Astrocyte (in vitro differentiated cells and primary cell): Measurements from ENCODE around the gene OCA2.

Experiments used
- EZH2 ChIP-seq: IDR thresholded peaks from 2 replicates; pipeline ENCODE4 v1.6.1; 2012; ENCODE audit warnings: mild to moderate bottlenecking, low read length, inconsistent platforms; ENCODE audit not compliant: insufficient read depth
- TF ChIP-seq, protein P1 (sequence below): IDR thresholded peaks from 2 replicates; pipeline ENCODE4 v1.5.1; 2011; ENCODE audit warnings: low read depth, mild to moderate bottlenecking, inconsistent platforms, low read length, moderate library complexity; ENCODE audit not compliant: insufficient read depth

DNA sequence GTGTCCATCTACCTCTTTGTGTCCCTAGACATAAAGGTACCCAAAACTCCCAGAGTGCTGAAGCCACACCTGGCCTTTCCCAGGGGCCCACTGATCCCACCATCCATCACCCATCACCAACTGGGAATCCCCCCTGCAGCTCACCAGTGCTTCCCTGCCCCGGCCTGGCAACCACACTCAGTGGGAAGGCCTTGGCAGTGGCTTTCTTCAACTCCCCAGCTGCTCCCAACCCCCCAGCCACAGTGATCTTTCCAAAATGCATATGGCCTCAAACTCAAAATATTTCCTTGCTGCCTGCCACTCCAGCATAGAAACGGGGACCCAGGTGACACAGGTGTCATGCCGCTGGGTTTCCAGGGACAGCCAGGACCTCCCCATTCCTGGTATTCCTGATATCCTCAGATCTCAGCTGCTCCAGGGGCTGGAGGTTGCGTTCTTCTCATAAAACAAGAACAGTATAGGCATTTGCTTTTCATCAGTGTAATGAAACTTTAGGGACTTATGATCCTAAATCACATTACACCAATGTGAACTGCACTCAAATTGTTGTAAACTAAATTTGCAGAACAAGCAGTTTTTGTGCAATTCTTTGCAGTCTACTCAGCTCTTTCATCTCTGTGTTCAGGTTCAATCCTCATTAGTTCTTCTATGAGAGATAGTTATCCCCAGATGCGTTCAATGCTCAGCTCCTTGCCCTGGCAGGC, 1.3 kb downstream of the OCA2 start:
- no peak for TF ChIP-seq EZH2
- TF ChIP-seq, protein P1, sequence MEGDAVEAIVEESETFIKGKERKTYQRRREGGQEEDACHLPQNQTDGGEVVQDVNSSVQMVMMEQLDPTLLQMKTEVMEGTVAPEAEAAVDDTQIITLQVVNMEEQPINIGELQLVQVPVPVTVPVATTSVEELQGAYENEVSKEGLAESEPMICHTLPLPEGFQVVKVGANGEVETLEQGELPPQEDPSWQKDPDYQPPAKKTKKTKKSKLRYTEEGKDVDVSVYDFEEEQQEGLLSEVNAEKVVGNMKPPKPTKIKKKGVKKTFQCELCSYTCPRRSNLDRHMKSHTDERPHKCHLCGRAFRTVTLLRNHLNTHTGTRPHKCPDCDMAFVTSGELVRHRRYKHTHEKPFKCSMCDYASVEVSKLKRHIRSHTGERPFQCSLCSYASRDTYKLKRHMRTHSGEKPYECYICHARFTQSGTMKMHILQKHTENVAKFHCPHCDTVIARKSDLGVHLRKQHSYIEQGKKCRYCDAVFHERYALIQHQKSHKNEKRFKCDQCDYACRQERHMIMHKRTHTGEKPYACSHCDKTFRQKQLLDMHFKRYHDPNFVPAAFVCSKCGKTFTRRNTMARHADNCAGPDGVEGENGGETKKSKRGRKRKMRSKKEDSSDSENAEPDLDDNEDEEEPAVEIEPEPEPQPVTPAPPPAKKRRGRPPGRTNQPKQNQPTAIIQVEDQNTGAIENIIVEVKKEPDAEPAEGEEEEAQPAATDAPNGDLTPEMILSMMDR: no peak
